GM21526 (cell line): ENCODE results near the gene RPL10.
A peak's percentile ranks its signal among the peaks of the same experiment; 100 is the strongest.
"Not testable (repeated sequence)": the region's sequence is repeated elsewhere in the genome, so short reads cannot be mapped to it uniquely, and the experiment has no call there.

Source experiments
- ATAC-seq: cut with Tn5 transposase; IDR thresholded peaks from one replicate; pipeline ENCODE4 v1.9.1; 2021; ENCODE audit warnings: moderate library complexity; ENCODE audit not compliant: unreplicated experiment, low FRiP score

The RPL10 gene

DNA sequence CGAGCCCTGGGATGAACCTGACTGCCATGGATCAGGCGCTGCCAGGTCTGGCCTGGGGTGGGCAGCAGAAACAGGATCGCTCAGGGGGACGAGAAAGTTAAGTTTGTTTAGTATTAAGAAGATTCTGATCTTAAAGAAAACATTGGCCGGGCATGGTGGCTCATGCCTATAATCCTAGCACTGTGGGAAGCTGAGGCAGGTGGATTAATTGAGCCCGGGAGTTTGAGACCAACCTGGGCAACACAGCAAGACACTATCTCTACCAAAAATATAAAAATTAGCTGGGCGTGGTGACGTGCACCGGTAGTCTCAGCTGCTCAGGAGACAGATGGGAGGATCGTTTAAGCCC, 23.0 kb upstream of the RPL10 start:
- no peak for ATAC-seq

DNA sequence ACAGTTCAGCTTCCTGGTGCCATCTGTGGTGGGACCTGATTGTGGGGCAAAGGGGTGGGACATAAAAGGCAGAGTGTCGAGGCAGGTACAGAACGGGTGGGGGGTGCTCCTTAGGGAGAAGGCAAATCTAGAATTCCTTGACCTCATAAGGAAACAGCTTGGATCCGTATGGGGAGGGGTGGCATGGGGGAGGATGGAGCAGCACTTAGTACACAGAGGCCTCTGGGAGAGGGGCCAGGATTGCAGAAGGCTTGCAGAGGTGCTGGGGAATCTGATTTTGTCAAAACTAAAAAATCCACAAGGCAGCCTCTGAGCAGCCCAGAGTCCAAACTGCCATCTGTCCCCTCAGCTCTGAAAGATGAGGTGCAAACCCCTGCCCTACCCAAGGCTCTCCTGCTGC, 21.4 kb upstream of the RPL10 start:
- no peak for ATAC-seq

DNA sequence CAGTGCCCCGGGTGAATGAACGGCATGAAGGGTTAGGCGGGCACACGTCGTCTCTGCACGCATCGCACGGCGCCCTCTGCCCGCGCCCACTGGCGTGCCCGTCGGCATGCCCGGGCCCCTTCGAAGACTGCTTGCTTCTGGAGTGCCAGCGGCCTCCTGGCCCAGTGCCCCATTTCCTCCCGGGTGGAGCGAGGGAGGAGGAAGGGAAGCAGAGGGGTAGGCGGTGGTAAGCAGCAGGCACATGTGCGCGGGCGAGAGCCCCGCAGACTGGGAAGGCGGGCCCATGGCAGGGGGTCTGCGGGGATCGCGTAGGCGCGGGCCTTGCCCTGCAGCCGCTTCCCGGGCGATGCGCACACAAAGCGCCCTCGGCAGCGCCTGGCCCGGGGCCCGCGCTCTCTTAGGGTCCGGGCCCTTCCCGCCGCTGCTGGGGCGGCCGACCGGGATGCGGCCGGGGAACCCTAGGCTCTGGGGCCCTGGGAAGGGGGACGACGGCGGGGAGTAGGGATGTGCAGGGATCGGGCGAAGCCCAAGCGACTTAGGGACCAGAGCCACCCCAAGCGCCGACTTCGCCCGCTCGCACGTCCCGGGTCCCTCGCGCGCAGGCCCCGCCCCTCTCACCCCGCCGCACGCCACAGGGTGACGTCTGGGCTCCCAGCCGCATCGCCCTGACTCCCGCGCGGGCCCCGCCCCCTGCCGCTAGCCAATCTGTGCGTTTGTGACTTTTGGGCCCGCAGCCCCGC, 19.9 kb upstream of the RPL10 start:
- peak; percentile 9 for ATAC-seq

DNA sequence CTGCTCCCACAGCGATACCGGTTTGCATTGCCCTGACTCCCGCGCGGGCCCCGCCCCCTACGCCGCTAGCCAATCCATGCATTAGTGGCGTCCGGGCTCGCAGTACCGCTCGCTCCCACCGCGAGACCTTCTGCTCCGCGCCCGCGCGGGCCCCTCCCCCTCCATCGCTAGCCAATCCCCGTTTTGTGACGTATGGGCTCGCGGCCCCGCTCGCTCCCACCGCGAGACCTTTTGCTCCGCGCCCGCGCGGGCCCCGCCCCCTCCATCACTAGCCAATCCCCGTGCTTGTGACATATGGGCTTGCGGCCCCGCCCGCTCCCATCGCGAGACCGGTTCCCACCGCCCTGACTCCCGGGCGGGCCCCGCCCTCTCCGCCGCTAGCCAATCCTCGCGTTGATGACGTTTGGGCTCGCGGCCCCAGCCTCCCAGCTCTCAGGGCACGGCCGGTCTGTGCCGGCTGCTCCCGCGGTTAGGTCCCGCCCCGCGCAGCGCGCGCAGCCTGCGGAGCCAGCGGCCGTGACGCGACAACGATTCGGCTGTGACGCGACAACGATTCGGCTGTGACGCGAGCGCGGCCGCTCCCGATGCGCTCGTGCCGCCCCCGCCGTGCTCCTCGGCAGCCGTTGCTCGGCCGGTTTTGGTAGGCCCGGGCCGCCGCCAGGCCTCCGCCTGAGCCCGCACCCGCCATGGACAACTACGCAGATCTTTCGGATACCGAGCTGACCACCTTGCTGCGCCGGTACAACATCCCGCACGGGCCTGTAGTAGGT, 19.2 kb upstream of the RPL10 start, which contains the start of gene EMD:
EMD (plus strand) TSS at position 497 of the 770 bp plus-strand sequence; CDS start at position 687, 190 bp downstream.
- peak; percentile 74 for ATAC-seq

DNA sequence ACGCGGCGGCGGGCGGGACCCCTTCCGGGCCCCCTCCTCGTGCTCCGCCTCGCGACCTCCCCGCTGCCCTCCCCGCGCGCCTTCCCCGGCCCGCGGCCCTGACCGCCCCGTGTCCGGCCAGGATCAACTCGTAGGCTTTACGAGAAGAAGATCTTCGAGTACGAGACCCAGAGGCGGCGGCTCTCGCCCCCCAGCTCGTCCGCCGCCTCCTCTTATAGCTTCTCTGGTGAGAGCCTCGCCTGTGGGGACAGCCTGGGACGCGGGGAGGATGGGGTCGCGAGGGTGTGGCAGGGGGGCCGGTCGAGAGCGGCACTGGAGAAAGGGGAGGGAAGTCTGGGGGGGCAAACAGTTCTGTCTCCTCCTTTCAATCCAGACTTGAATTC, 18.6 kb upstream of the RPL10 start:
- peak; percentile 0 for ATAC-seq

DNA sequence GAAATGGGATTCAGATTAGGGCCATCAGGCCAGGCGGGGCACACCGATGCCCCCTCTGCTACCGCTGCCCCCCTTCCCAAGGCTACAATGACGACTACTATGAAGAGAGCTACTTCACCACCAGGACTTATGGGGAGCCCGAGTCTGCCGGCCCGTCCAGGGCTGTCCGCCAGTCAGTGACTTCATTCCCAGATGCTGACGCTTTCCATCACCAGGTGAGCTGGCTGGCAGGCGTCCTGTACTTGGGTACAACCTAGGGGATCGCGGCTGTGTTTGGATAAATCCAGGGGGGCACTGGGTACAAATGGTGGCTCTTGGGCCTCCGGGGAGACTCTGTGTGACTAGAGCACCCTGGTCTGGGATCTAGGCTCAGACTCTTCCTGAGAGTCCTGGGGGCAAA, 18.0 kb upstream of the RPL10 start:
- ATAC-seq: no peak

DNA sequence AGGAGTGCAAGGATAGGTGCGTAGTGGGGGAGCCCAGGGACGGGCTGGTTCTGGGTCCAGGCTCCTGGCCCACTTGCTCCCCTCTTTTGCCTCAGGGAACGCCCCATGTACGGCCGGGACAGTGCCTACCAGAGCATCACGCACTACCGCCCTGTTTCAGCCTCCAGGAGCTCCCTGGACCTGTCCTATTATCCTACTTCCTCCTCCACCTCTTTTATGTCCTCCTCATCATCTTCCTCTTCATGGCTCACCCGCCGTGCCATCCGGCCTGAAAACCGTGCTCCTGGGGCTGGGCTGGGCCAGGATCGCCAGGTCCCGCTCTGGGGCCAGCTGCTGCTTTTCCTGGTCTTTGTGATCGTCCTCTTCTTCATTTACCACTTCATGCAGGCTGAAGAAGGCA, 17.4 kb upstream of the RPL10 start:
- no peak for ATAC-seq

DNA sequence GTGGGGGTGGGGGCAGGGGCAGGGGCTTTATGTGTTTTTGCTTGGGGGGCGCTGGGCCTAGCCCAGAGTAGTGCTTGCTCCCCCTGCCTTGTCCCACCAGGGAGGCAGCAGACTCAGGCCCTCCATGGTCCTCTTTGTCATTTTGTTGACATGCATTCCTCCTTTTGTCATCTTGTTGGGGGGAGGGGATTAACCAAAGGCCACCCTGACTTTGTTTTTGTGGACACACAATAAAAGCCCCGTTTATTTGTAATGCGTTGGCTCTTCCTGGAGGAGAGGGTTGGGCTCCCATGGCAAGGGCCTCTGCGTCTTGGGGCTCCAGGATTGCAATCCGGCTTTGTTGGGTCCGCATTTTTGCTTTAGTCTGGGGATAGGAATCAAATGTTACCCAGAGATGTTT, 16.9 kb upstream of the RPL10 start:
- ATAC-seq: no peak

DNA sequence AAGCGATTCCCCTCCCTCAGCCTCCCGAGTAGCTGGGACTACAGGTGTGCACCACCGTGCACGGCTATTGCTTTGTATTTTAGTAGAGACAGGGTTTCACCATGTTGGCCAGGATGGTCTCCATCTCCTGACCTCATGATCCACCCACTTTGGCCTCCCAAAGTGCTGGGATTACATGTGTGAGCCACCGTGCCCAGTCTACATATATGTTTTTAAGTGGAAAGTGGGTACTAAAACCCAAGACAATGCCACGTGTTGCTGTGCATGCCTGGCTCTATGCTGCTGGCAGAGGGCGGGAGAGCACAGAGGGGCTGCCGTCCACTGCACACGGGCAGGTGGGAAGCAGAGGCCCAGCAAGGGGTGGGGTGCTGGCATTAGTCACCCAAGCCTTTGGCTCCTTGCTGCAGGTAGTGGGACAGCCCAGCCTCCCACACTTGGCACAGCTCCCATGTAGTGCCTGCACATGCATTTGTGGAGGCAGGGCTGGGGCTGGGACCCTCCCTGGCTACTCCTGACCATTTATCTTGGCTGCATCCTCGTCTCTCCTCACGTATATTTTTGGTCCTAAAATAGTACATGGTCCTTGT, 15.6 kb upstream of the RPL10 start:
- ATAC-seq: no peak

DNA sequence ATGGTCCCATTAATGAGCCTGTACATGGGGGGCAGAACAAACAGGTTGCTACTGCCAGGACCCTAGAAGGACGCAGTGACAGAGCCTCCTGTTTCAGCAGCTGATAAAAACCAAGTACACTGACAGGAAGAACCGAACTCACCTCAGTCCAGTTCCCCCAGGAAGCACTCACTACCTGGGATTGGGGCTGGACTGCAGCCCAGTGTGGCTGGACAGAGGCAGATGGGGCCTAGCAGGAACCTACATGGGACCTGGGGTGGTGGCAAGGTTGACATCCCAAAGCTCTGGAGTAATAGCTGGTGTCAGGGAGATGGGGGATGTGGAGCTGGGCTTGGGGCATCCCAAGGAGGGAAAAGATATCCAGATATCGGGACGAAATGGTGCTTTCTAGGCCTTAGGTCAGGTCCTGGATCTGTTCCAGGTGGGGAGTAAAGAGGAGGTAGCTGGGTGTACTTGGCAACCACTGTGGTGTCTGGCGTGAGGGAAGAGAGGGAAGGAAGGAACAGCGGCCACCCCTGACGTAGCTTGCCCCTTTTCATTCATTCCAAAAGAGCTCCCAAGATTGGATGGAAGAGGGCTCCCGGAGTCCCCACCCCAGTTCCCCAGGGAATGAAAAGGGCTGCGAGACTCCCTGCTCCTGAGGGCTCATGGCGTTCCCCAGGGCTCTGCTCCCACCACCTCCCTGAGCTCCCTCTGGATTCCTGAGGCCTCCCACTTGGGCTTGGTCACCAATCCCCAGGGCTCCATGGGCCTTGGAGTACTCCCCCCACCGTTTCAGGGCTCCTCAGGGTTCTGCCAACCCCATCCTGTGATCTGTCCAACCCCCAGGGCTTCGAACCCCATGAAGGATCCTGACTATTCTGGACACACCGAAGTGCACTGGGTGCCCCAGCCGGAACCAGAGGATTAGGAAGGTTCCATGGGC, 14.6 kb upstream of the RPL10 start:
- ATAC-seq: no peak

DNA sequence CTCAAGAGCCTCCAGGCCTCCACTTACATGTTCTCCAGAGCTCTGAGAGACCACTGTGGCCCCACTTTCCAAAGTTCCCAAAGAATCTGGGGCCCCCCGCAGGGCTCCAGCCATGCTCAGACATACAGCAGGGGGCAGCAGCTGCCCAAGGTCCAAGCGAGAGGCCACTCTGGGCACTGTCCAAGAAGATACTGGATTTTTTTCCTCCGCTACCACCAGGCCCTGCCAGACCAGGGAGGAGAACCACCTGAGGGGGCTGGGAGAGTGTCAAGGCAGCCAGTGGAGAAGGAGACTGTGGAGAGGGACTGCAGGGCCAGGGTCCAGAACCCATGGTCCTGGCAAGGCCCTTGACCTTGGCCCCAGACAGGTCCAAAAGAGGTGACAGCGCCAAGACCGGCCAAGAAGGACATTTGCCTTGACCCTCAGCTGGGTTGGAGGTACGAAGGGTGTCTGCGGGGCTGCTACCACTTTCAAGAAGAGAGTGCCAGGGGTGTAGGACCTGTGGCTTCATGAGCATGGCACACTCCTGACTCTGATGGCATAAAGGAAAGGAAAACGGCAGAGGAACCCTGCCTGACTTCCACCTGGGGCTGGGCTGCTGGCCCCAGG, 13.8 kb upstream of the RPL10 start:
- ATAC-seq: no peak

DNA sequence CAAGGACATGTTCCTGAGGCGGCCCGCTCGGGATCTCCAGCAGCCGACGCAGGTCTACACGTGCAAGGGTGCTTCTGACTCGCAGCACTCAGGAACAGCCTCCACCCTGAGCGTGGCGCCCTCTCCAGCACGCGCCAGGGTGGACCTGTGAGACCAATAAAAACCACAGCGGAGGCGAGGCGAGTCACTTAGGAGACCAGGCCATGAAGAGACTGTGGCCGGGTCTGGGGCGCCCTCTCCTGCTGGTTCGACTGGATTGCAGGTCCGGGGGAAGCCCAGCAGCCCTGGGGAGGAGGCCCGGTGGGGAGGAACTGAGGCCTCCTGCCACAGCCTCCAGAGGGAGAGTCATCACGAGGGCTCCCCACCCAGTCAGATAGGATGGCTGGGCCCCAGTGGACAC, 10.1 kb upstream of the RPL10 start:
- peak; percentile 32 for ATAC-seq

DNA sequence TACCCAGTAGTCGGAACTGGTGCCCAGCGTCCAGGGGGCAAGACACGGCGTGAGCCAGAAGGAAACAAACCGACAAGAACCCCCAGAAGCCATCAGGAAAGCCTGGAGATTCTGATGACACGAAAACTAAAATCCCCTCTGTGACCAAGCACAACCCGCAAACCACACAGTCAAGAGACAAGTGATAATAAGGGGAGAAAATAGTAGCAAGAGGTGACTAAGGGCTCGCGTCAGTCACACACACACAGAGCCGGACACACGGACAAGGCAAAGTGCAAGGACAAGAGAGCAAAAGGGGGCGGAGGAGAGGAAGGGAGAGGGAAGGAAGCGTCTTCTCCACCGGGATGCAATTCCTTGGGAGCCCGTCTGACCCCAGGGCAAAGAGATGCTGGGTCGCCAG, 9.5 kb upstream of the RPL10 start:
- ATAC-seq: not testable (repeated sequence)

DNA sequence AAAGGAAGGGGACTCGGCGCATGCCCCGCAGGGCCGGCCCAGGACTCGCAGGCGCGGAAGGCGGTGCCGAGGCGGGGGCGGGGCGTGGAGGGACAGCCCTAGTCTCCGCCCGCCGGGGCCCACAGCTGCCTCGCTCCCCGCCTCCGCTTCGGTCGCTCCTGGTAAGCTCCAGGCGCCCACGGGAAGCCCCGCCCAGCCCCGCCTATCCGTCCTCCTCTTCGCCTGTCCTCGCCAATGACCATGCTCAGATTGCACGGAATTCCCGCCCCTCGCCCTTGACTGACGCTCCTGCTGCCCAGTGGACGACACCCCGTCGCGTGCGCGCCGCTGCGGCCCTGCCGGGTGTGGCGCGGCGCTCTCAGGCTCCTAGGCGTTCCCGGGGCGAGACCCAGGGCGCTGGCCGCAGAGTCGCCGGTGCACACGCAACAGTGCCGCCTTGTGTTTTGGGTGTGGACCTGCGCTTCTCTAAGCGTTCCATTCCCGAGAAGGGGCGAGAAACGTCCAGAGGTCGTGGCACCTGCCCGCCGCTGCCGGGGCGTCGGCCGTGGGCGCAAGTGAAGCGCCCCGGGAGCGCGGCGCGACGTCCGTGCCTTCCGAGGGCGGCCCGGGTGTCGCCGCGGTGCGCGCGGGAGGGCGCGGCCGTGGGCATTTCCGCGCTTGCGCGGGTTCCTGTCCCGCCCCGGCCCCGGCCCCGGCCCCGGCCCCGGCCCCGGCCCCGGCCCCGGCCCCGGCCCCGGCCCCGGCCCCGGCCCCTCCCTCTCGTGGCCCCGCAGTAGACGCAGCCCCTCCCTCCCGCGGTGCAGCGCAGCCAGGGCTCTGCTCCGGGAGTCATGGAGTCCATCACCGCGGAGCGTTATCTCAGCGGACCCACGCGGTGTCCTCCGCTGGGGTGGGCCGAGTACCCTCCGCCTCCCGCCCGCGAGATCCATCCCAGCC, 8.1 kb upstream of the RPL10 start:
- ATAC-seq: peak; percentile 60

DNA sequence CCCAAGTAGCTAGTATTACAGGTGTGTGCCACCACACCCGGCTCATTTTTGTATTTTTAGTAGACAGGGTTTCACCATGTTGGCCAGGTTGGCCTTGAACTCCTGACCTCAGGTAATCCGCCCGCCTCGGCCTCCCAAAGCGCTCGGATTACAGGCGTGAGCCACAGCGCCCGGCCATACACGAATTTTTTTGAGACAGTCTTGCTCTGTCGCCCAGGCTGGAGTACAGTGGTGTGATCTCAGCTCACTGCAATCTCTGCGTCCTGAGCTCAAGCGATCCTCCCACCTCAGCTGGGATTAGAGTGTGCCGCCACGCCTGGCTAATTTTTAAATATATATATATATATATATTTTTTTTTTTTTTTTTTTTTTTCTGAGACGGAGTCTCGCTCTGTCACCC, 1.8 kb upstream of the RPL10 start:
- not testable (repeated sequence) for ATAC-seq

DNA sequence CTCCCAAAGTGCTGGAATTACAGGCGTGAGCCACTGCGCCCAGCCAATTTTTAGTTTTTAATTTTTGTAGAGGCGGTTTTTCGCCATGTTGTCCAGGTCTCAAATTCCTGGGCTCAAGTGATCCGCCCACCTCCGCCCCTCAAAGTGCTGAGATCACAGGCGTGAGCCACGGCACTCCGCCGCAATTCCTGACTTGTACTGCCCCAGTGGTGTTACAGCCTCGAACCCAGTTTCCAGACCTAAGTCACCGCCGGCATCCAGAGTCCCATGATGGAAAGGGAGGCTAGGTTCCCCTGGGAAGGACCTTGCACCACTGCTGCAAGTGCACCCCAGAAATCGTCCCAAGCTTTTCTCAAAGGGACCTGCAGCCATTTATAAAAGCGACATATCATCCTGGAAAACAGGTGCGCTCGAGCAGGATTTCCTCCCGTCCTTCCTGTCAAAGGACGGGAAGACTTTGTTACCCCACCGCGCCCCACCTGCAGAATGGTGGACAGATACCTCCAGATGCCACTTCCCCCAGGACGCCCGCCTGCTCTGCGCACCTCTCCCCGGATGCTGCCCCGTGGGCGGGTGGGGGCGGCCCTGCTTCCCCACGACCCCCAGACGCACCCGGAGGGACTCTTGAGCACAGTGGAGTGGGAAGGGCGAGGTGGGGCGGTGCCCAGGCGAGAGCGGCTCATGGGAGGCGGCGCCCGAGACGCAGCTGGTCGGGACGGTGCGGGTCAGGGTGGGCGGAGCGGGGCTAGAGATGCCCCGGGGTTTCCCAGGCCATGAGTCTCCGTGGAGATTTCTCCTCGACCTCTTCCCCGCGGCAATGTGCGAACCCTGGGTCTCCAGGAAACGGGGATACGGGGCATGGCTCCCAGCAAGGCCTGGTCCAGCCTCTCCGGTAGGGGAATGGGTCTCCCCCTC, 947 bp upstream of the RPL10 start:
- peak; percentile 41 for ATAC-seq

DNA sequence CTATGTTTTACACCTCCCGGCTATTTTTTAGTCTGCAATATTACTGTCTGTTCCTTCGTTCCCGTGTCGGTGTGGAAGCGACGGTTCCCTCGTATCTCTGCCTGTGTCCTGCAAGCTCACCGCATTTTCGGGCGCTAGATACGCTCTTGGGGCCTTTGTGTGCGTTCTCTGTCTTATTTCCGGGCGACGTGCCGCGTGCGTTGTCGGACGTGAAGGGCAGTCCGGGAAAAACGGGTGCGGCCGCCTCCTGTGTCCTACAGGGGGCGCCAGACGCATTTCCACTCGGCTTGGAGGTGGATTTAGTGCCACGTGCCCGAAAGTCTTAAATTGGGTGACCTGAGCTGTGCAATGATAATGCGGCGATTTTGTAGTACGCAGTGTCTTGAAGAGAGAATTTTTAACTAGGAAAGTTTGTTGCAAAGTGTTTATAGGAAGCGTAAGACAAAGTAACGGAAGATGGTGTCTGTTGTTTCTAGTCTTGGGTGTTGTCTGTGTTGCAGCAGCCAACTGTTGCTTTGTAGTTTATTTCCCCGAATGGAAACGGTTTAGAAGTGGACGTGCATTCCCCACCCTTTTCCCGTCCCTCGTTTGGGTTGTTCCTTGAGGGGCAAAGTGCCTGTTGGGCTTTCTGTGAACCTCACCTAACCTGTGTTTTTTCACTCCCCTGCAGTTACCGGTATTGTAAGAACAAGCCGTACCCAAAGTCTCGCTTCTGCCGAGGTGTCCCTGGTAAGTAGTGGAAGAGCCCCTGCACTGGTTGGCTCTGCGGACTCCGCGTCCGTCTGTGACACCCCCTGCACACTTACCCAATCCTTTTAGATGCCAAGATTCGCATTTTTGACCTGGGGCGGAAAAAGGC, 720 bp downstream of the RPL10 start:
- ATAC-seq: peak; percentile 22
